ENCODE data around the gene NTNG2.

Gene NTNG2

DNA sequence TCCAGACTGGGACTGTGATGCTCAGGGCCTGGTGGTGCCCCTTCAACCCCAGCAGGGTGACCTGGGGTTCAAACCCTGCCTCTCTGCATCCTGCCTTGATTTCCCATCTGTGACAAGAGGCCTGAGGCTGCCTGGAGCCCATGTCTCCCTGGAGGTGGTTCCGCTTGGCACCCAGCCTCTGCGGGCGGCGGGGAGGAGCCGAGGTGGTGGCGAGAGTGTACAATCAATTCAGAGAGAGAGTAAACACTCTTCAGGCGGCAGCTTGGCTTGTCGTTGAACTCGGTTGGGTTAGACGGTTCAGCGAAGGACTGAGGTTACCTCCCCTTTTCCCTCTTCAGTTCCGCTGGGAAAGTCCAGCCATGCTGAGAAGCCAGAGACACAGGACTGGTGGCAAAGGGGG is 39.3 kb downstream of the NTNG2 start:
- DNase-seq (ENCODE audit: low spot score), result no peak
- no peak for FAIRE-seq

DNA sequence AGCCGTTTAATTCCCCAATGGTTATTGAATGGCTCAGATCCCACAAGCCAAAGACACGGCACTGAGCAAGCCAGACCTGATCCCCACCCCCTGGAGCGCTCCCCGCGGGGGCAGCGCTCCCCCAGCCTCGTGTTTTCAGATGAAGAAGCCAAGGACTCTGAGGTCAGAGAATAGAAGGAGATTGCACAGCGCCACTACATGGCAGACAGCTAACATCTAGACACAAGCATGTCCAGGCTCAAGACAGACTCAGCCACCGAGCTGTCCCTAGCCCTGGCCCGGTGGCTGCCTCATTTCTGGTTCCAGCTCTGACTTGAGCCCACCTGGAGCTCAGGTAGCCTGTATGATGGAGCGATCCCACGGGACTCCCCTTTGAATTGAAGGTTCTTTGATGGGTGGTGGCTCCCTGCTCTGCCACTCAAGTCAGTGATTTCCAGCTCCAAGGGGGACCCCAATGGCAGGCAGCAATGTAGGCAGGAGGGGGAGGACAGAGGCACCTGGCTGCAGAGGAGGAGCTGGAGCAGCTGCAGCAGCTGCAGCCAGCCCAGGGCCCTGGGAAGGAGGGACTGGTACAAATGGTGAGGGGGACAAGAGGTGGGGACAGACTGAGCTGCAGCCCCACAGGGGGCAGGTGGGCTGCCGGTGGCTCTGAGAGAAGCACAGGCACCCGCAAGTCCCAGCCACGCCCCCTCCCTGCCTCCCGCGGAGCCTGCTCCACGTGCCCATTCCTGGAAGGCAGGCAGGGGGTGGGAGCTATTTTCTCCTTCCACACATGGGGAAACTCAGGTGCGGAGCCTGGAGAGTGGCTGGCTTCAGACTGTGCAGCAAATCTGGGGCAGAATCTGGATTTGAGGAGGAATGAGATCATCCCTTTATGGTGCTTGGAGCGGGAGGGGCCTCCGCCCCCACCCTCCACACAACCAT is 40.2 kb downstream of the NTNG2 start:
- DNase-seq (ENCODE audit: low spot score), result no peak
- no peak for FAIRE-seq

DNA sequence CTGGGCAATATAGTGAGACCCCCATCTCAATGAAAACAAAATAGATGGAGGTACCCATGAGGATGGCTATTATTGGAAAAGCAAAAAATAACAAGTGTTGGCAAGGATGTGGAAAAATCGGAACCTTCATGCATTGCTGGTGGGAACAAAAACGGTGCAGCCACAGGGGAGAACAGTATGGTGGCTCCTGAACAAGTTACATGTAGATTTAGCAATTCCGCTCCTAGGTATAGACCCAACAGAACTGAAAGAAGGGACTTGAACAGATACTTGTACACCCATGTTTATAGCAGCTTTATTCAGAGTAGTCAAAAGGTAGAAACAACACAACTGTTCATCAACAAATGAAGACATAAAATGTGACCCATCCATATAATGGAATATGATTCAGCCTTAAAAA is 43.0 kb downstream of the NTNG2 start:
- no peak for DNase-seq (ENCODE audit: low spot score)
- no peak for FAIRE-seq

DNA sequence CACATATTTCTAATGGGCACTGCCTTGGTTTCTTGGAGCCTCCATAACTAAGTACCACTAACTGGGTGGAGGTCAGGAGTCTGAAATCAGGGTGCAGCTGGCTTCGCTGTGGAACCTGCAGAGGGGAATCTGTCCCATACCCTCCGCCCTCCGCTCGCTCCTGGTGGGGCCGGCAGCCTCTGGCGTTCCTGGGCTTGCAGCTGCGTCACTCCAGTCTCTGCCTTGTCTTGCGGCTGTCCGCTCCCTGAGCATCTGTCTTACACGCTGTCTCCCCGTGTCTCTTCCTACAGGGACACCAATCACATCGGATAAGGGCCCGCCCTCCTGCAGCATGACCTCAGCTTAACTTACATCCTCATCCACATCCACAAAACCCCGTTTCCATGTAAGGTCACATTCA is 45.4 kb downstream of the NTNG2 start:
- no peak for FAIRE-seq

DNA sequence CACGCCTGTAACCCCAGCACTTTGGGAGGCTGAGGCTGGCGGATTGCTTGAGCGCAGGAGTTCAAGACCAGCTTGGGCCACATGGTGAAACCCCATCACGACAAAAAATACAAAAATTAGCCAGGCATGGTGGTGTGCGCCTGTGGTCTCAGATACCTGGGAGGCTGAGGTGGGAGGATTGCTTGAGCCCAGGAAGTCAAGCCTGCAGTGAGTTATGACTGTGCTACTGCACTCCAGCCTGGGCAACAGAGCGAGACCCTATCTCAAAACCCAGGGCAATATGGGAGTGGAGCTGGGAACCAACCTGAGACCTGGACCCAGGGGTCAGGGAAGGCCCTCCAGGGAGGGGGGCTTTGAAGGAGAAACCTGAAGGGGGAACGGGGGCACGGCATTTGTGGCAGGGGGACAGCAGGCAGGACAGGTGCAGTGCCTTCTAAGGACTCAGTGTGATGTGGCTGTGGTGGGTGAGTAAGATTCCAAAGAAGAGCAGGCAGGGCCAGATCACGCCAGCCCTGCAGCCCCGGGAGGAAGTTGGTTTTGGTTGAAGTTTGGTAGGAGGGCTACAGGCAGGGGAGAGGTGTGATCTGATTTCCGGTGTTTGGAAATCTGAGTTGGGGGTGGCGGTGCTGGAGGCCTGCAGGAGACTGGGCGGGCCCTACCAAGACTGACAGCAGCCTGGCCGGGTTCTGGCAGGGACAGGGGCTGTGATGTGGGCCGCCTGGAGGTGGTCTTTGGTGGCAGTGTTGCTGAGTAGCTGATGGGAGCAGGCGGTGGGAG is 46.2 kb downstream of the NTNG2 start:
- no peak for FAIRE-seq
- DNase-seq (ENCODE audit: low spot score), result no peak

More for the DNA sequence above, 45.4 kb downstream of the NTNG2 start:
- no peak for DNase-seq (ENCODE audit: low spot score)

DNA sequence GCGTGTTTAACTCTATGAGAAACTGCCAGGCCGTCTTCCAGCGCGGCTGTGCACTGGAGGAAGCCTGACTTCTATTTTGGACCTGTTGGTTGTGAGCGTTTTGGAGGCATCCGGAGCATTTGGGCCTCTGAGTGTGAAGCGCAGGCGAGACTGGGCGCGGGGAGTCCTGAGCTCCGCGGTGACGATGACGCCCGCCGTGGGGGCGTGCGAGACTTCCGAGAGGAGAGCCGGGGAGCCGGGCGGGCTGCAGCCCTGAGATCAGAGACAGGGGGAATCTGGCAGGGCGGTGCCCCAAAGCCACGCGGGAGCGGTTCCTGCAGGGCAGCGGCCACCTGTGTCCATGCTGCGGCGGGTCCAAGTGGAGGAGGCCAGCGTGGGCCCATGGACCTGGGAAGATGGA is 47.4 kb downstream of the NTNG2 start:
- no peak for FAIRE-seq

DNA sequence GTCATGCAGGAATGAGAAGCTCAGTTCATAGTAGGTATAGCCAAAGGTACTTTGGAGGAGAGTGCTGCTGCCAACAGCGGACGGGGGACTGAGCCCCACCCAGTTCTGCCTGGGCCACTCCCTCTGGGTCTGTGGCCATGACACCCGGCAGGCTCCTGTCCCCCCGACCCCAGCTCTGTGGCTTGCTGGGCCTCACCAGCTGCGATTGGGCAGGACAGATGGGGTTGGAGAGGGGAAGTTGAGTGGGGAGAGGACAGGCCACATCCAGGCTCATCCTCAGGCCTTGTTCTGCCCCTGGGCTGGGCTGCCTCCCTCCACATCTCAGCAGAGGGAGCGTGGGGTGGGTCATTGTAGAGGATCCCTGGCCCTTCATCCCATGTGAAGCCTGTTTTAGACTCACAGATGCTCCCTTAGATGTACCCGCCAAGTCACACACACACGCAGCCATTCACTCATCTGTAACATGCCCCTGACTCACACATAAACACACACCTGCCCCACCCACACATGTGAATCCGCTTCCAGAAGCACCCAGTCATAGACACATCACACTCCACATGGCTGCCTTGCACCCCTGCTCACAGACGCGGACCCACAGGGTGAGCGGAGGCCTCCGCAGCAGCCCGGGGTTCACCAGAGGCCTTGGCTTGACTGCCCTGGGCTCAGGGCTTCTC is 48.8 kb downstream of the NTNG2 start:
- FAIRE-seq (no peak), DNase-seq (ENCODE audit: low spot score) (peak; percentile 62)

More for the DNA sequence above, 47.4 kb downstream of the NTNG2 start:
- no peak for DNase-seq (ENCODE audit: low spot score)

DNA sequence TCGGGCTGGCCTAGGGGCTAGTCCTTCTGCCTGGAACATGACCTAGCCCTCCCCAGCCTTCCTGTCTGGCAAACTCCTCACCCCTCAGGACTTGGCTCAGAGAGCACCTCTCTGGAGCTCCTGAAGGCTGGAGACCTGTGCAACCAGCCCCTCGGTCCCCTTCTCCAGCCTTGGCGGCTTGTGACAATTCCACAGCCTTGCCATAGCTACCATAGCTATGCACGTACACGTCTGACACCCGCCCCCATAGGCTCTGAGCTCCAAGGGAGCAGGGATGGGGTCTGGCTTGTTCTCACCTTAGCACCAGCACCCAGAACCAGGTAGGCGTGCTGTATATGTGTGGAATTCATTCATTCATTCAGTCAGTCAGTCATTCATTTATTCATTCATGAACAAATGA is 49.7 kb downstream of the NTNG2 start:
- no peak for FAIRE-seq
- no peak for DNase-seq (ENCODE audit: low spot score)

DNA sequence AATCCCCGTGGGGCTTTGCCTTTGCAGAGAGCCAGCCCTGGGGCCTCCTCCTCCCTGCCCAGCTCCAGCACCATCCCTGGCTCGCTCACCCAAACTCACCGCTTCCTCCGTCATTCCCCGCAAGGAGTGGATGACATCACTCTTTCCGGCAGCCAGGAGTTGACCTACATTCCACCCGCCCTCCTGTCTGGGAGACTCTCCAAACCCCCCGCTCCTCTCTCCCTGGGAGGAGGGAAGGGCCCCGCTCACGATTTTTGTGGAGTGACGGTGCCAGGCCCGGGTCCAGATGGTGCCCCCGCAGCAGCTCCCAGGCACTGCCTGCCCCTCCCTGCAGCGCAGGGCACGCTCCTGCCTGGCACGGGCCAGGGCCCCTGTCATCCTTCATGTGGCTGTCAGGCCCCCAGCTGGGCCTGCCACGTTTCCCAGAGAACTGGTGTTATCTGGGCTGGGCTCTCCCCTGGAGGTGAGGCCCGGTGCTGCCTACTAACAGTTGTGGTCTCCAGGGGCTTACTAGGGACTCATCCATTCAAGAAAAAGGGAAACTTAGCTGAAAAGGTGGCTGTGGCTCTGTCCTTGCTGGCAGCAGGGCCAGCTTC is 52.3 kb downstream of the NTNG2 start:
- FAIRE-seq (no peak), DNase-seq (ENCODE audit: low spot score) (peak; percentile 69)

DNA sequence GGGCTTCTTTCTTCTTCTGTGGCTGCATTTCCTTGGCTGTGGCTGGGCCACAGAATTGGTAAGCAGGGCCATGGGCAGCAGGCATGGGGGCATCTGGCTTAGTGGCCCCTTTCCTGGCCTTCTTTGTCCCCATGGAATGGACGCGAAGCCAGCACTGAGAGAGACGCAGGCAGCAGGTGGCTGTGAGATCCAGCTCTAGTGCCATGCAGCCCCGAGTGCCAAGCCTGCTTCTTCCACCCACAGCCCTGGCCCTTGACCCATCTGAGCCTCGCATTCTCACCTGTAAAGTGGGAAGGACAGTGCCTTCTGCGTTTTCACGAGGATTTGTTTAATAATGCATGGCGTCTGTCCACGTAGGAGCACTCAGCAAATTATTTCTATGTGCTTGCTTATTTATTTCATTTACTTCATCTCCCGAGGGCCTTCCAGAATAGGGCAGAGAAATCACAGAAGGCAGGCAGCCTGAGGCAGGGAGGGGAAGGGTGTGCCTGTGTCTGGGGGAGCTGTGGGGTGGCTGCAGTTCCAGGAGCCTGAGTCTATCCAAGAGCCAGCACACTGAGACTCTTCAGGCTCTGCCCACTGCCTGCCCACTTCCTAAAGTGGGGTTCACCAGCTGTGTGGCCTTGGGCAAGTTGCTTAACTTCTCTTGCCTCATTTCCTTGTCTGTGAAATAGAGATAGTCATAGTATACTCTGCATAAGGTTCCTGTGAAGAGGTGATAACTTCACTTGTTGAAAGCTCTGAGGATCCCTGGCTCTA is 55.2 kb downstream of the NTNG2 start:
- DNase-seq (ENCODE audit: low spot score) (no peak), FAIRE-seq (no peak)

DNA sequence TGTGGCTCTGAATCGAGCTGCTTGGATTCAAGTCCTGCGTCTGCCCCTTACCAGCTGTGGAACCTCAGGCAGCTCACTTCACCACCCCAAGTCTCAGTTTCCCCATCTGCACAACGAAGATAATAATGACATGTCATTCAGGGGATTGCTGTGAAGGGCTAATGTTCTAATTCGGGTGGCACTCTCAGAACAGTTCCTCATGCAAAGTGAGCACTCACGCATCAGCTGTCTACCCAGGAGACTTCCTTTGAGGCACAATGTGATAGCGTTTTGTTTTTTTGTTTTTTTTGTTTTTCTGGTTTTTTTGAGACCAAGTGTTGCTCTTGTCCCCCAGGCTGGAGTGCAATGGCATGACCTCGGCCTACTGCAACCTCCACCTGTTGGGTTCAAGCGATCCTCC is 56.4 kb downstream of the NTNG2 start:
- DNase-seq (ENCODE audit: low spot score) (no peak), FAIRE-seq (no peak)

DNA sequence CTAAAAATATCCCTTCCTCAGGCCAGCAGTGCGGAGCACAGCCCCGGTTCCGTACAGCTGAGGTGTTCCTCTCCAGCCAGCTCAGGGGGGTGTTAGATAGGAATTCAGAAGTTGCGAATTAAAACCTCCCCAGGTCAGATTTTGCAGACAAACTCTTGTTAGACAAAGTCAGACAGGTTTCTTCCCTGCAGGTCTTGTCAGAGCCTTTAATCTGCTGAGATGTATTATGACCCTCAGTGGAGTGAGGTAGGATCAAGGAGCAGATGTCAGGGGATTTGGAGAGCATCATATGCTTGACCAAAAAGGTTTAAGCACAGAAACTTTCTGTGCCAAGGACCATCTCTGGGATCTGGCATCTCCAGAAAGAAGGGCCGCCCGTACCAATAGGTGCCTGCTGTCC is 60.1 kb downstream of the NTNG2 start:
- DNase-seq (ENCODE audit: low spot score), result no peak
- no peak for FAIRE-seq

DNA sequence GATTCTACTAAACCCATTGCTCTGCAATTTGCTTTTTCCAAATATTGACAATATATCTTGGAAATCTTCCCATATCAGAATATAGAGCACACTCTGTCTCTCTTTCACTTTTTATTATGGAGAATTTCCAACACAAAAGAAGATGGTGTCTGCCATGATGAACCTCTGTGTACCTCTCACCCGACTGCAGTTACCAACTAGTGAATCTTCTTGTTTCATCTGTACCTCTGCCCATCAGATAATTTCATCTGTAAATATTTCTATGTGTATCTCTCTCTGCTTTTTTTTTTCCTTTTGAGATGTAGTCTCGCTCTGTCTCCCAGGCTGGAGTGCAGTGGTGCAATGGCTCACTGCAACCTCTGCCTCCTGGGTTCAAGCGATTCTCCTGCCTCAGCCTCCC is 62.8 kb downstream of the NTNG2 start:
- DNase-seq (ENCODE audit: low spot score) (no peak), FAIRE-seq (no peak)

DNA sequence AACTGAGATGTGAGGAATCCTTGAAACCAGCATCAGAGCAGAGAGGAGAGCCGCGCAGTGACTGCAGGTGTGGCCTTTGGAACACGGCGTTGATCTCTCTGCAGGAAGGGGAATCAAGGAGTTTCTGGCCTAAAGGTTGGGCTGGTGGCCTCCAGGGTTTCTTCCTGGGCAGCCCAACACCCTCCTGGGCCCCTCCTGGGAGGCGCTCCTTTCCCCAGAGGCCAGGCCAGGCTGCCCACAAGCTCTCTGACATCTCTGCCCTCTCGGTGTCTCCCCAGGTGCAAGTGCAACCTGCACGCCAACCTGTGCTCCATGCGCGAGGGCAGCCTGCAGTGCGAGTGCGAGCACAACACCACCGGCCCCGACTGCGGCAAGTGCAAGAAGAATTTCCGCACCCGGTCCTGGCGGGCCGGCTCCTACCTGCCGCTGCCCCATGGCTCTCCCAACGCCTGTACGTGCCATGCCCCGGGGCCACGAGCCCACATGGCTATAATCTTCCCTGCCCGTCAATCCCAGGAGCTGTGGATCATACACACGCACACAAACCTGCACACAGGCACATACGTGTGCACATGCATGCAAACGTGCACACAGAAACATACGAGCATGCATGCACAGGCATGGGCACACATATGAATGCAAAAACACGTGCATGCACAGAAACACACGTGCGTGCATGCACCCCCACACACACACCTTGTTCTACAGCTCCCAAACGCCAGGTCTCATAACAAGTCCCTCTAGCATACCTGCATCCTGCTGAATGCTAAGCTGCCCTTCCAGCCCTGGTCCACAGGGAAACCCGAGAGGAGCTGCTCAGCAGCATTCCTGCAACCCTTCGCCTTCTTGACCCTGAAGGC is 64.9 kb downstream of the NTNG2 start:
- FAIRE-seq, result no peak
- no peak for DNase-seq (ENCODE audit: low spot score)

DNA sequence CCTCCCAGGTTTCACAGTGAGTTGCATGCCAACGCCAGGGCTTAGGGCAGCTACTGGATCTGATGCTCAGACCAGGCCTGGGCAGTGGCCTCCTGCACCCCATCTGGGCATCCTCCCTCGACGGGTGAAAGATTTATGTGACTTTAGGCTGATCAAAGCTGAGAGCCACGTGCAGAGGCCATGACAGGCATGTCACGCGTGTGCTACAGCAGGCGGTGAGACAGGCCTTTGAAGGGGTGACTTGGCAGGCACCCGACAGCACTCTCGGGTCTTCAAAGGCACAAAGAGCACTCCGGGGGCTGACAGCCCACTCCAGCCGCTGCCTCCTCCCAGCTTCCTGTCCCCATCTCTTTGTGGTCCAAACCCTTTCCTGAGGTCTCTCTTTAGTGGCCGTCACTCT is 66.2 kb downstream of the NTNG2 start:
- FAIRE-seq, result no peak

DNA sequence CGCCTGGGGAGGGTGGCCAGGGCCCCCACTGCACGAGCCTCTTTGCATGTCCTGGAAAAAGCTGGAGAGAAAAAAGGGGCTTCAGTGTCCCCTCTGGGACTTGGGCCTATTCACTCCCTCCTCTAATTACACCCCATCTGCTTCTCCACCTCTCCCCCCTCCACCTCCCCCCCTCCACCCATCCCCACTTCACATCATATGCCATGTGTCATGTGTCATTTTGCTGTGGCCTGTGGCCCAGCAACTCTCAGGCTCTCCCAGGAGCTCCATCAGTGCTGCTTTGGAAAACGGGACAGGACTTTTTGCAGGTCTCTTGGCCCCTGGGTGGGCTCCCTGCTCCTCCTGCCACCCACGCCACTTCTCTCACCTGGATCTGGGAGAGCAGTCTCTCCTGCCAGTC is 68.7 kb downstream of the NTNG2 start:
- DNase-seq (ENCODE audit: low spot score), result no peak
- no peak for FAIRE-seq

More for the DNA sequence above, 66.2 kb downstream of the NTNG2 start:
- no peak for DNase-seq (ENCODE audit: low spot score)

DNA sequence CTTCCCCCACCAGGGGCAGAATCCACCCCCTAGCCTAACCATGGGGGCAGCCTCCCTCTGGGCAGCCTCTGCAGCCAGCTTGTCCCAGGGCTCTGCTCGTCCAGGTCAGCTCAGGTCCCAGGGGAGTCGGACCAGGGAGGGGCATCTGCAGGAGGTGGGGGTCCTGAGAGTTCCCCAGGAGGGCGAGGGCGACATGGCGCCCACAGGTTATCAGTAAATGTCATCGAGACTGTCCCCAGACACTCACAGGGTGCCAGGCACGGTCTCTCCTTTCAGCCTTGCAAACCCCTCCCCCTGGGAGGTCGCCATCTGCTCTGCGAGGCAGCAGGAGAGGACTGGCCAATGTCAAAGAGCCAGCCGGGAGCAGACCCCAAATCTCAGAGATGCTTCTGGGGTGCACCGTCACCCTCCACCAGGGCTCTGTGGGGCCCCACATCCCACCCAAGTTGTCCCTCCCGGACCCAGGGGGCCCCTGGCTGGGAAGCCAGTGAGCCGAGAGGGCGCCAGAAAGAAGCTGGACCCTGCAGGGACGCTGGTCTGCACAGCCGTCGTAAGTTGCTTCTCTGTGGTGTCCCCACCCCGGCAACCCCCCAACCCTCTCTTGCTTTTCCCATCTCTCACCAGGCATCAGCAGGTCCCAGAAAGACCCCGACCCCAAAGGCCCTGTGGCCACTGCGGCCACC is 69.3 kb downstream of the NTNG2 start:
- FAIRE-seq (no peak), DNase-seq (ENCODE audit: low spot score) (no peak)

DNA sequence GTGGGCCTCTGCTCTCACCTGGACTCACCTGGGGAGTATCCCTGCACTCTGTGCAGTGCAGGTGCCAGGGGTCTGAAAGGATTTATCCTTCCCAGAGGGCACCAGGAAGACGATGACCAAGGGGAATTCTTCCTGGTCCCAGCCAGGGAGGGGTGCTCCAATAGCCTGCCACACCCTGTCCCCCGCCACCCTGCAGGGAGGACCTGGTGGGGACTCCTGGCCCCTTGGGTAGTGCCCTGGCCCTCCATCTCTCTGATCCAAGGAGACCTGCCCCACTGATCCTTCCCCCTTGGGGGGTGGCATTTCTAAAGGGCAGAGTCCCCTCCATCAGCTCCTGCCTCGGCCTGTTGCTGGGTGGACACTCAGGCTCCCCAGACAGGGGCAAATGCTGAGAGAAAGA is 70.7 kb downstream of the NTNG2 start:
- no peak for DNase-seq (ENCODE audit: low spot score)
- no peak for FAIRE-seq

DNA sequence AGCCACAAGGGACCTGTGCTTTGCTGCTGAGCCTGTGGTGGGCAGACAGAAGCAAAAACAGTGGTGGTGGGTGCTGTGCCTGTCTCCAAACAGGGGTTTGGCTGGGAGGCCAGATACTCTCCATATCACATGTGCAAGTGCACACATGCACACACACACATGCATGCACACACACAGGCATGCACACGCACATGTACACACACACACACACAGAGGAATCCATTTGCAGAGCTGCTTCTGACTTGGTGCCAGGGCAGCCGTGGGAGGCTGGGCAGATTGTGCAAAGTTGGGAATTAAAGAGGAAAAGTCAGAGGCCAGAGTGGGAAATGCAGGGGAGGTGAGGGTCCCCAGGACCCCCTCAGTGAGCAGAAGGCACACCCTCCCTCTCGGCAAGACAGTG is 71.3 kb downstream of the NTNG2 start:
- DNase-seq (ENCODE audit: low spot score) (no peak), FAIRE-seq (no peak)
